ENCODE measurements around the gene OIT3. TPM values are rescaled to one million over a fixed set of nuclear protein-coding genes. Genes with fewer than 3 reads are reported as not detected.
"Not testable (repeated sequence)": the region's sequence is repeated elsewhere in the genome, so short reads cannot be mapped to it uniquely, and the experiment has no call there.

Gene OIT3
- total RNA-seq, 1 donor from 2014 or later, result 0.09 TPM

DNA sequence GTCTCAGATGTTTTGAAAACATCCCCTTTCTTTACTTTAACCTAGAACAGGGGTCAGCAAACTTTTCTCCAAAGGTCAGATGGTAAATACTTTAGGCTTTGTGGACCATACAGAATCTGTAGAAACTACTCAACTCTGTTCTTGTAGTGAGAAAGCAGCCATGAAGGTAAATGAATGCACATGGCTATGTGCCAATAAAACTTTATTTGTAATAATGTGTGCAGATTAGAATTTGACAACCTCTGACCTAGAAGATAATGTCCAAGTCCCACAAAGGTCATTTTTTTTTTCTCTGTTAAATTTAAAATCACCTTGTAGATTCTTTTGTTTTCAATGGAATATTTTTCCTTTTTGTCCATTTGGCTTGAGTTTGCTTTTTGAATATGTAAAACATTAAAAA lies 17.2 kb downstream of the OIT3 start:
- Mint-ChIP-seq H3K9me3 (peaks cover 3% of the 10 kb centered on the region), H3K4me3 (no peak overlapping the region), H3K4me1 (no peaks in the 10 kb centered on the region), H3K36me3 (ENCODE audit: low read depth) (no peaks in the 10 kb centered on the region), H3K27me3 (ENCODE audit: low read depth) (no peaks in the 10 kb centered on the region), H3K27ac (ENCODE audit: unreplicated experiment) (no peak overlapping the region)
- no peak for DNase-seq (ENCODE audit: low read depth, low spot score)
- TF ChIP-seq, protein P1, sequence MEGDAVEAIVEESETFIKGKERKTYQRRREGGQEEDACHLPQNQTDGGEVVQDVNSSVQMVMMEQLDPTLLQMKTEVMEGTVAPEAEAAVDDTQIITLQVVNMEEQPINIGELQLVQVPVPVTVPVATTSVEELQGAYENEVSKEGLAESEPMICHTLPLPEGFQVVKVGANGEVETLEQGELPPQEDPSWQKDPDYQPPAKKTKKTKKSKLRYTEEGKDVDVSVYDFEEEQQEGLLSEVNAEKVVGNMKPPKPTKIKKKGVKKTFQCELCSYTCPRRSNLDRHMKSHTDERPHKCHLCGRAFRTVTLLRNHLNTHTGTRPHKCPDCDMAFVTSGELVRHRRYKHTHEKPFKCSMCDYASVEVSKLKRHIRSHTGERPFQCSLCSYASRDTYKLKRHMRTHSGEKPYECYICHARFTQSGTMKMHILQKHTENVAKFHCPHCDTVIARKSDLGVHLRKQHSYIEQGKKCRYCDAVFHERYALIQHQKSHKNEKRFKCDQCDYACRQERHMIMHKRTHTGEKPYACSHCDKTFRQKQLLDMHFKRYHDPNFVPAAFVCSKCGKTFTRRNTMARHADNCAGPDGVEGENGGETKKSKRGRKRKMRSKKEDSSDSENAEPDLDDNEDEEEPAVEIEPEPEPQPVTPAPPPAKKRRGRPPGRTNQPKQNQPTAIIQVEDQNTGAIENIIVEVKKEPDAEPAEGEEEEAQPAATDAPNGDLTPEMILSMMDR (conservative IDR thresholded peaks at IDR 0.05), result no peak

GRCh38 chr10:72911758-72912157 lies 18.2 kb downstream of the OIT3 start:
- TF ChIP-seq, protein P1 (conservative IDR thresholded peaks at IDR 0.05), result no peak
- no peak for DNase-seq (ENCODE audit: low read depth, low spot score)
- H3K4me3 Mint-ChIP-seq, result no peak overlapping the region
- no peak overlapping the region for H3K27ac Mint-ChIP-seq (ENCODE audit: unreplicated experiment)
- H3K36me3 Mint-ChIP-seq (ENCODE audit: low read depth), result no peaks in the 10 kb centered on the region
- peaks cover 3% of the 10 kb centered on the region for H3K9me3 Mint-ChIP-seq
- no peaks in the 10 kb centered on the region for H3K27me3 Mint-ChIP-seq (ENCODE audit: low read depth)
- no peaks in the 10 kb centered on the region for H3K4me1 Mint-ChIP-seq

- Mint-ChIP-seq H3K9me3 (peaks cover 3% of the 10 kb centered on the region), H3K36me3 (ENCODE audit: low read depth) (no peaks in the 10 kb centered on the region)
Observed at GRCh38 chr10:72912736-72913135, 19.2 kb downstream of the OIT3 start.

GRCh38 chr10:72913287-72913686 lies 19.7 kb downstream of the OIT3 start:
- no peaks in the 10 kb centered on the region for H3K27me3 Mint-ChIP-seq (ENCODE audit: low read depth)
- TF ChIP-seq, protein P1 (conservative IDR thresholded peaks at IDR 0.05), result no peak
- H3K27ac Mint-ChIP-seq (ENCODE audit: unreplicated experiment), result no peak overlapping the region
- peaks cover 3% of the 10 kb centered on the region for H3K9me3 Mint-ChIP-seq
- no peaks in the 10 kb centered on the region for H3K4me1 Mint-ChIP-seq
- H3K4me3 Mint-ChIP-seq, result no peak overlapping the region
- DNase-seq (ENCODE audit: low read depth, low spot score), result no peak
- H3K36me3 Mint-ChIP-seq (ENCODE audit: low read depth), result no peaks in the 10 kb centered on the region

More at GRCh38 chr10:72912736-72913135, 19.2 kb downstream of the OIT3 start:
- H3K27ac Mint-ChIP-seq (ENCODE audit: unreplicated experiment), result no peak overlapping the region
- no peak overlapping the region for H3K4me3 Mint-ChIP-seq
- TF ChIP-seq, protein P1 (conservative IDR thresholded peaks at IDR 0.05), result no peak
- H3K4me1 Mint-ChIP-seq, result no peaks in the 10 kb centered on the region
- no peak for DNase-seq (ENCODE audit: low read depth, low spot score)
- no peaks in the 10 kb centered on the region for H3K27me3 Mint-ChIP-seq (ENCODE audit: low read depth)

GRCh38 chr10:72917201-72917600 lies 23.7 kb downstream of the OIT3 start:
- H3K4me3 Mint-ChIP-seq; DNase-seq (ENCODE audit: low read depth, low spot score); H3K36me3 Mint-ChIP-seq (ENCODE audit: low read depth); H3K9me3 Mint-ChIP-seq; H3K27me3 Mint-ChIP-seq (ENCODE audit: low read depth); H3K27ac Mint-ChIP-seq (ENCODE audit: unreplicated experiment); H3K4me1 Mint-ChIP-seq: not testable (repeated sequence)

DNA sequence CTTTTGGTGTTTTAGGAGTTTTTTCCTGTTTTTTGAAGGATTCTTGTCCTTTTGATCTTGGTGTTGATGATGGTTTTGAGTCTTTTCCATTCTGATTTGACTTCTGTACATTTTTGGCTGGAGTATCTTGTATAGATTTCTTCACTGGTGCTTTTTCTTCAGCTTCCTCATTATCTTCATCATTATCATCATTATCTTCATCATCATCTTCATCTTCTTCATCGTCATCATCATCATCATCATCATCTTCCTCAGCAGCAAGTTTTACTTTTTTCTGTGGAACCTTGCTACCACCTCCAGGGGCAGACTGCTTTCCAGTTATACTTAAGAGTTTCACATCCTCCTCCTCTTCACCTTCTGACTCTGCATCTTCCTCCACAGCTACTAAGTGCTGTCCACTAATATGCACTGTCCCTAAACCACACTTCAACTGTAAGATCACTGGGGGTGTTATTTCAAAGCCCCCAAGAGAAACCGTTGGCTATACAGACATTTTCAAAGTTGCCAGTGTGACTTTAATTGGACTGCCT lies 24.3 kb downstream of the OIT3 start:
- DNase-seq (ENCODE audit: low read depth, low spot score); H3K36me3 Mint-ChIP-seq (ENCODE audit: low read depth); H3K9me3 Mint-ChIP-seq; H3K4me1 Mint-ChIP-seq; H3K27me3 Mint-ChIP-seq (ENCODE audit: low read depth); H3K4me3 Mint-ChIP-seq; H3K27ac Mint-ChIP-seq (ENCODE audit: unreplicated experiment): not testable (repeated sequence)

- H3K27me3 Mint-ChIP-seq (ENCODE audit: low read depth), result peaks cover 5% of the 10 kb centered on the region
- H3K27ac Mint-ChIP-seq (ENCODE audit: unreplicated experiment), result no peak overlapping the region
- H3K36me3 Mint-ChIP-seq (ENCODE audit: low read depth), result peaks cover 10% of the 10 kb centered on the region
- peaks cover 8% of the 10 kb centered on the region for H3K9me3 Mint-ChIP-seq
- H3K4me1 Mint-ChIP-seq, result no peaks in the 10 kb centered on the region
- TF ChIP-seq, protein P1 (conservative IDR thresholded peaks at IDR 0.05), result no peak
- H3K4me3 Mint-ChIP-seq, result no peak overlapping the region
- no peak for DNase-seq (ENCODE audit: low read depth, low spot score)
Observed at GRCh38 chr10:72918352-72918751, 24.8 kb downstream of the OIT3 start.

- H3K9me3 Mint-ChIP-seq; H3K36me3 Mint-ChIP-seq (ENCODE audit: low read depth); H3K27me3 Mint-ChIP-seq (ENCODE audit: low read depth); H3K4me1 Mint-ChIP-seq; H3K27ac Mint-ChIP-seq (ENCODE audit: unreplicated experiment); H3K4me3 Mint-ChIP-seq; DNase-seq (ENCODE audit: low read depth, low spot score): not testable (repeated sequence)
Observed at GRCh38 chr10:72921147-72921683, 27.7 kb downstream of the OIT3 start.

Data from neural crest cell (in vitro differentiated cells).